Stomach (tissue), 4 donors: ENCODE measurements around the gene C11orf71.

Experiments
- CTCF ChIP-seq, 7 experiments: fragments of 450-650 bp in 4 of 7; fragments of 200-600 bp in 3 of 7; sonication (generic) in 3 of 7; IDR thresholded peaks; one replicate each; pipeline ENCODE4 v1.5.1; 2016 to 2019; ENCODE audit warnings: antibody characterized with exemption in 7 of 7, control low read depth in 2 of 7, mild to moderate bottlenecking in 1 of 7
- POLR2A ChIP-seq, 4 donors: fragments of 450-650 bp; IDR thresholded peaks; one replicate each; pipeline ENCODE4 v1.6.1; 2016; ENCODE audit warnings: antibody characterized with exemption in 4 of 4, control low read depth in 2 of 4, mild to moderate bottlenecking in 1 of 4, moderate library complexity in 1 of 4
- POLR2AphosphoS5 ChIP-seq, 3 donors: sonication (generic); formaldehyde crosslinking; IDR thresholded peaks; one replicate each; pipeline ENCODE4 v1.6.1; 2016; ENCODE audit warnings: antibody characterized with exemption in 3 of 3

- TF ChIP-seq POLR2A (IDR thresholded peaks at IDR 0.05) (peak in 1 of 4 donors; percentile 44), CTCF (IDR thresholded peaks at IDR 0.05) (peak in 4 of 7 experiments; percentile 8 to 39 (median 23)), POLR2AphosphoS5 (IDR thresholded peaks at IDR 0.05) (peak; percentile 84 to 97 (median 84))
Observed at GRCh38 chr11:114439229-114440120, 39.2 kb upstream of the C11orf71 start, which contains the start of gene REXO2.
